Stimulated activated effector memory CD8-positive, alpha-beta T cell treated with anti-CD3 and anti-CD28 coated beads, Interleukin-12 subunit alpha, Interleukin-12 subunit beta, amount 100 ng/mL, for 72 hours (primary cell): ENCODE data around the gene MMP24OS.
"Not testable (repeated sequence)": the region's sequence is repeated elsewhere in the genome, so short reads cannot be mapped to it uniquely, and the experiment has no call there.

Source experiments
- ATAC-seq: fragments of 150-1000 bp; cut with Tn5 transposase; 2 replicates; pipeline ENCODE4 v1.10.0; 2021
- DNase-seq, 2 donors: peaks; one replicate each; pipeline ENCODE4 v3.0.0; 2021 to 2022; ENCODE audit warnings: low spot score in 2 of 2
- H3K27ac Mint-ChIP-seq: one replicate; pipeline ENCODE4 v1.8.0; 2022; ENCODE audit warnings: mild to moderate bottlenecking, mixed read lengths
- H3K36me3 Mint-ChIP-seq: one replicate; pipeline ENCODE4 v1.8.0; 2022; ENCODE audit warnings: mild to moderate bottlenecking, mixed read lengths
- H3K4me1 Mint-ChIP-seq: one replicate; pipeline ENCODE4 v1.8.0; 2022; ENCODE audit warnings: mixed read lengths
- H3K4me3 Mint-ChIP-seq: one replicate; pipeline ENCODE4 v1.8.0; 2022; ENCODE audit warnings: mild to moderate bottlenecking, mixed read lengths
- H3K9me3 Mint-ChIP-seq: one replicate; pipeline ENCODE4 v1.8.0; 2022; ENCODE audit warnings: mixed read lengths

Gene MMP24OS

GRCh38 chr20:35277531-35278395, at the start of gene MMP24OS:
MMP24OS (minus strand) TSS chr20:35278122; CDS start chr20:35277929, 193 bp downstream.
- no peaks in the 10 kb centered on the region for H3K9me3 Mint-ChIP-seq
- peaks cover 38% of the 10 kb centered on the region for H3K4me1 Mint-ChIP-seq
- H3K4me3 Mint-ChIP-seq = peak within 1 kb of the TSS; percentile 99
- peaks cover 87% of the 10 kb centered on the region for H3K36me3 Mint-ChIP-seq
- peak within 1 kb of the TSS; percentile 99 for H3K27ac Mint-ChIP-seq
- peak; percentile 93 for ATAC-seq
- peak; percentile 77 to 92 for DNase-seq

DNA sequence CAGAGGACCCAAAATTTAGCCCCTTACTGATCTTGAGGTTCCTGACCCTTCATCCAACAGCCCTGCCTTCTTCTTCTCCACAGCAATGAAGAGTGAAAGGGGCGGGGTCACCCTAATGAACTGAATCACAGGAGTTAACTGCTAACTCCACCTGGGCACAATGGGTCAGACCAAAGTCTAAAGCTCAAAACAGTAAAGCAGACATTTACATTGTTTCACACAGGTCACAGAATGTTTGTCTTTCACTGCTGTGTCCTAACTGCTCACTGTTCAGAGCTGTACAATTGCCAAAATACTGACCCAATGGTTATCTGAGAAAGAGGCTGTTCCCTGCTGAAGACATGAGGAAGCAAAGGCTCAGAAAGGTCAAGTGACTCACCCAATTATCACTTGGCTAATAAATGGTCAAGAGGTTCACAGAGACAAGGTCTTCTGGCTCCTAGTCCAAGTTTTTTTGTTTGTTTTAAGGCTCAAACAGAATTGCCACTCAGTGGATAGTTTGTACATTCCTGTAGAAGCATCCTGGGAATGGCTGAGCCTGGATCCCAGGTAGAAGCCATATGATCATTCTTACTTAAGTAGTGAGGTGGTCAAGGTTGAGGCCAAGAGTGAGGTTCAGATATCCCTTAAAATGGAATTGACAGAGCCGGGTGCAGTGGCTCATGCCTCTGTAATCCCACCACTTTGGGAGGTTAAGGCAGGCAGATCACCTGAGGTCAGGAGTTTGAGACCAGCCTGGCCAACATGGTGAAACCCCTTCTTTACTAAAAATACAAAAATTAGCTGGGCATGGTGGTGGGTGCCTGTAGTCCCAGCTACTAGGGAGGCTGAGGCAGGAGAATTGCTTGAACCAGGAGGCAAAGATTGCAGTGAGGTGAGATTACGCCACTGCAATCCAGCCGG, 49.4 kb upstream of the MMP24OS start:
- H3K4me3 Mint-ChIP-seq = no peak overlapping the region

GRCh38 chr20:35326740-35327073, 48.8 kb upstream of the MMP24OS start:
- no peak for ATAC-seq
- H3K27ac Mint-ChIP-seq = no peak overlapping the region
- peaks cover 39% of the 10 kb centered on the region for H3K4me1 Mint-ChIP-seq
- DNase-seq = no peak
- no peaks in the 10 kb centered on the region for H3K36me3 Mint-ChIP-seq
- H3K4me3 Mint-ChIP-seq = no peak overlapping the region
- no peaks in the 10 kb centered on the region for H3K9me3 Mint-ChIP-seq

More for the DNA sequence above, 49.4 kb upstream of the MMP24OS start:
- H3K9me3 Mint-ChIP-seq = no peaks in the 10 kb centered on the region
- H3K4me1 Mint-ChIP-seq = peaks cover 39% of the 10 kb centered on the region
- H3K27ac Mint-ChIP-seq = peak overlapping the region; percentile 77
- ATAC-seq (no peak), DNase-seq (no peak)
- no peaks in the 10 kb centered on the region for H3K36me3 Mint-ChIP-seq

- ATAC-seq = no peak
- H3K27ac Mint-ChIP-seq = peak overlapping the region; percentile 10
- peaks cover 39% of the 10 kb centered on the region for H3K4me1 Mint-ChIP-seq
These were observed 48.3 kb upstream of the MMP24OS start for GRCh38 chr20:35326021-35326739.

DNA sequence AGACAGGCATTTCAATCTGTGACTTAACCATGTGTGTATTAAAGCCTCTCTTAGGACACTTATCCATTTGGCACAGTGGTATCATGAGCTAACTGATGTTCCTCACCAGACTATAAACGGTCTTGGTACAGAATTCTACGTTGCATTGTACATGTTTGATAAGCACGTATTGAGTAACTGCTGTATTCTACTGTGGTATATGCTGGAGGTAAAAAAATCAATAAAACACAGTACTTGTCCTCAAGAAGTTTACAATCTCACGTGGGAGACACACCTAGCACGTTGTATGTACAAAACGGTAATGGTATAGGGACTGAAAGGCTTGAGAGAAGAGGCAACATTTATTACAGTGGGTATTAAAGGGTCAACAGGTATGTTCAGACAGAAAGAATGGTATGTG, 47.5 kb upstream of the MMP24OS start:
- Mint-ChIP-seq H3K4me3 (no peak overlapping the region), H3K36me3 (no peaks in the 10 kb centered on the region), H3K9me3 (no peaks in the 10 kb centered on the region), H3K27ac (peak overlapping the region; percentile 10), H3K4me1 (peaks cover 39% of the 10 kb centered on the region)
- DNase-seq = no peak
- no peak for ATAC-seq

More at GRCh38 chr20:35326021-35326739, 48.3 kb upstream of the MMP24OS start:
- Mint-ChIP-seq H3K4me3 (no peak overlapping the region), H3K36me3 (no peaks in the 10 kb centered on the region), H3K9me3 (no peaks in the 10 kb centered on the region)
- no peak for DNase-seq

DNA sequence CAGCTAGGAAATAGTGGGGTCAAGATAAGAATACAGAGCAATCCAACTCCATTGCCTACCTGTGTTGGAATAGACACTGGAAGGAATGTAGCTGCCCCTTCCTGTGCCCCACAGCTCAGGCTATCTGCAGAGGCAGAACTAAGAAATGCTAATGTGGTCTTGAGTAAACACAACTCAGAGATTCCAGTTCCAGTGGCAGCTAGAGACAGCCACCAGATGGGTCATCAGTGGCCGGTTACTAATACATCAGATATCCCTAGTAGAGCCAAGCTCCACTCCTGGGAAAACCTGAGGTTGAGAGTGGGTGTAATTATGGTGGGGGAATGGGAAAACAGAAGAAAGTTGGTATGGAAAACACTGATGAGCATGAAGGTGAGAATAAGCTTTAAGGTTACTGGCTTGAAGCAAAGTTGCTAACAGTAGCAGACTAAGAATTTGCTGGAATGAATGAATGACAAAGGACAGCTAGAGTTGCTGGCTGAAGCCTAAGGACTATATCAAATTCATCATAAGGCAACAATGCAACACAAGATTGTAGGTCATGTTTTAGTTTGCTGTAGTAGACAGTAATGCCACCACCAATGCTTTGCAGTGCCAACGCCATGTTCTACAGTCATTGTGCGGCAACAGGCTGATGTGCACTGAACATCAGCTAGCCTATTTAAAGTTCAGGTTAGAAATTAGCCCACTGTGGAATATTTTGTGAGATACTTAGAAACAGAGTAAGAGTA, 42.6 kb upstream of the MMP24OS start:
- Mint-ChIP-seq H3K27ac (no peak overlapping the region), H3K4me3 (no peak overlapping the region), H3K36me3 (no peaks in the 10 kb centered on the region), H3K4me1 (peaks cover 32% of the 10 kb centered on the region), H3K9me3 (no peaks in the 10 kb centered on the region)
- no peak for ATAC-seq
- no peak for DNase-seq

GRCh38 chr20:35319871-35320197, 41.9 kb upstream of the MMP24OS start:
- no peak for ATAC-seq
- Mint-ChIP-seq H3K27ac (no peak overlapping the region), H3K9me3 (no peaks in the 10 kb centered on the region)

DNA sequence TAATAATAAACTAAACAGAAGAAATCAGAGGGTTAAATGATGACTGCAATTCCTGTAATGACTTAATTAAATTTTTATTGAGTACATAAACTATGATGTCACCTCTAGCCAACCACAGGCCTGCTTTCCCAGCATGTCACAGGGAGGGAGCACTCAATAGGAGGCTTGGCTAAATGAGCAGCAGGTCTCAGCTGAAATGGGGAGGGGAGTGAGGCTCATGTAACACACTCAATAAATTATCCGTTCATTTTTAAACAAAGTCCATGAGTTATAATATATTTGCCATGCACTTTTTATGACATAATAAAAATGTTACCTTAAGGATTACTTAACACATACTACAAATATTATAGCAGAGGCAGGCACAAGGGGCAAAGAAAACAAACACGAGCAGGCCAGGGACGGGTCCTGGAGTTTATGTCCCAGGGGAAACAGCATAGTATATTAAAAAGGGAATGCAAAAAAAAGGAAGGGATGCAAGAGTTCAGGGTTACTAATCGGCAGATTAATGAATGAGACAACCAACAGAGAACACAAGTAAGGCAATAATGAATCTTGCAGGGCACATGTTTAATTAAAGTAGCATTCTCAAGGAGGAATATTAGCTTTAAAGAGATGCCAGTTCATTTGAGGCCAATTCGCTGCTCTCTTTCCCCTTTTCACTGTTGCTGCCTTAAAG, 41.4 kb upstream of the MMP24OS start:
- H3K4me3 Mint-ChIP-seq = no peak overlapping the region
- peaks cover 43% of the 10 kb centered on the region for H3K4me1 Mint-ChIP-seq
- H3K36me3 Mint-ChIP-seq = peaks cover 3% of the 10 kb centered on the region
- H3K27ac Mint-ChIP-seq = peak overlapping the region; percentile 83
- no peaks in the 10 kb centered on the region for H3K9me3 Mint-ChIP-seq
- DNase-seq (no peak), ATAC-seq (no peak)

More at GRCh38 chr20:35319871-35320197, 41.9 kb upstream of the MMP24OS start:
- Mint-ChIP-seq H3K4me1 (peaks cover 38% of the 10 kb centered on the region), H3K36me3 (no peaks in the 10 kb centered on the region), H3K4me3 (no peak overlapping the region)
- DNase-seq = no peak

DNA sequence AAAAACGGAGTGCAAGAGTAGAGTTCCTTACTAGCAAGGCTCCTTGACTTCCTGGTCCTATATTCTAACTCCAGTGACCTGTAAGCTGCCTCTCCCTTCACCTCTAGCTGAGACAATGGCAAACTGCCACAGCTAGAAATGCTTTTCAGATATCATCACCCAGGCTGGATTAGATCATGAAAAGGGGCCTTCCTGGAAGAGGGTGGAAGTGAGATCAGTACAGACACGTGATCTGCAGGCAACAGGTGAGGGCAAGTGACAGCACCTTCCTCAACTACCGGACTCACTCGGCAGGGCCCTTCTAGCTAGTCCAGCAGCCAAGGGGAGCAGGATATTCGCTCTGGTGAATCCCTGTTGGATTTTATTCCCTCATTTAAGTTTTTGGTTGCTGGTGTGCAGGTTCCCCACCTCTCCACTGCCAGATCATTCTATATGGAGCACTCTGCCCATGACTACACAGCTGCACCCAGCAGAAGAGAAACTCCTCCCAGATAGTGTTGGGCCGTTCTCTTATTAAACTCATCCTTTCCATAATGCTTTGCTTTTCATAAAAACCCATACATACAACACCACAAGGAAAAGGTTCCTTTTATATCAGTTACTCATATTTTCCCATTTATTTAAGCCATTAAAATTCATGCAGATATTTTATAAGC, 40.7 kb upstream of the MMP24OS start:
- H3K36me3 Mint-ChIP-seq = peaks cover 8% of the 10 kb centered on the region
- no peak overlapping the region for H3K4me3 Mint-ChIP-seq
- DNase-seq (no peak), ATAC-seq (peak; percentile 33)
- H3K9me3 Mint-ChIP-seq = no peaks in the 10 kb centered on the region
- peak overlapping the region; percentile 83 for H3K27ac Mint-ChIP-seq
- H3K4me1 Mint-ChIP-seq = peaks cover 44% of the 10 kb centered on the region

DNA sequence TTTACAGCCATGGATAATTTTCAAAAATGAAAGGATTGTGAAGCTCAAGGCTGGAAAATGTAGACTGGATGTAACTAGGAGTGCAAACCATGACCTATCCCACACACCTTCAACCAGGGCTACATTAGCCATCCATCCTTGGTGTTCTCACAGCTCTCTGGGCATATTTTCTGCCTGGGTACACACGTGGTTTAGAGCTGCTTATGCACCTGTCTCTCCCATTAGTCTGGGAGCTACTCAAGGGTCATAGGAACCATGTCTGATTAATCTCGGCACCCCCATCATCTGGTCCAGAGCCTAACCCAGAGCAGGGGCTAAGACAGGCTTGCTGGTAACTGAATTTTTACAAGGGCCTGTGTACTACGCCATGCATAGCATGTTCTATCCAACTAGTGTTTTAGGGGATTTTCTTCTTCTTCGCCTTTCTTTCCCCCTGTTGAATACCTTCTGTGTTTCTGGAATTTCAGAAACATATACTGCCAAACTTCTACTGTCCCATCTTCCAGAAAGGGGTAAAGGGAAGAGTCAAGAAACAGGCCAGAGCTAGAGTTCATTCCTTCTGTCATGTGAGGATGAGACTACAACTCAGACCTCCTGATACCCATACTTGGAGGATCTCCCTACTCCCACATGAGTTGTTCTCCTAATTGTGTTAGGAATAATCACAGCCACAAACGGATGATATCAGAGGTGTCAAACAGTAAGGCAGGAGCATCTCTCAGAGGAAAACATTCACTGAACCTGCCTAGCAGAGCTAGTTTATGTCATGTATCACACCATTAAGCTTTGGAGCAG, 39.7 kb upstream of the MMP24OS start:
- Mint-ChIP-seq H3K27ac (peak overlapping the region; percentile 83), H3K4me1 (peaks cover 40% of the 10 kb centered on the region), H3K4me3 (no peak overlapping the region), H3K36me3 (peaks cover 14% of the 10 kb centered on the region), H3K9me3 (no peaks in the 10 kb centered on the region)
- DNase-seq (no peak), ATAC-seq (no peak)

DNA sequence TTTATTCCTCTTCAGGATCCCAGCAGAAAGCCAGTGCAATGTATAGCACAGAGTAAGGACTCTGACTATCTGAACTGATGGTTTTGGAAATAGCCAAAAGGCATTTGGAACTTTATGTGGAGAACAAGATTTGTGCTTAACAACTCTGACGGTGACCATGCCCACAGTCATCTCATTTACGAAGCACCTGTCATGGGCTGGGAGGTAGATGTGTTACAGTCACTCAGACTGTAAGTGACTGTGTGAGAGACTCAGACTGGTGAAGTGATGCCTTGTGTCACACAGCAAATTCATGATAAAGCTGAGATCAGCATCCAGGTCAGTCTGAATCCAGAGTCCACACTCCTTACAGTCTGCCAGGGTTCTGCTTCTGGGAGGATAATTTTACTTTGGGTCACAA, 38.2 kb upstream of the MMP24OS start:
- DNase-seq = no peak
- ATAC-seq = peak; percentile 51
- Mint-ChIP-seq H3K4me3 (no peak overlapping the region), H3K9me3 (no peaks in the 10 kb centered on the region), H3K4me1 (peaks cover 53% of the 10 kb centered on the region), H3K27ac (peak overlapping the region; percentile 74), H3K36me3 (peaks cover 17% of the 10 kb centered on the region)

GRCh38 chr20:35315632-35316020, 37.7 kb upstream of the MMP24OS start:
- not testable (repeated sequence) for H3K9me3 Mint-ChIP-seq, ATAC-seq, DNase-seq
- H3K4me1 Mint-ChIP-seq = peaks cover 57% of the 10 kb centered on the region
- peak overlapping the region; percentile 17 for H3K4me3 Mint-ChIP-seq
- H3K36me3 Mint-ChIP-seq = peaks cover 18% of the 10 kb centered on the region
- H3K27ac Mint-ChIP-seq = peak overlapping the region; percentile 74
